GM23248 (cell line): ENCODE data around the gene OR10P1.

Experiments used
- EZH2 ChIP-seq: fragments of 200-600 bp; sonication (generic); IDR thresholded peaks from 2 replicates; pipeline ENCODE4 v1.6.1; 2018; ENCODE audit warnings: antibody characterized with exemption, mild to moderate bottlenecking; ENCODE audit not compliant: insufficient read depth, poor library complexity, severe bottlenecking
- EZH2phosphoT487 ChIP-seq: fragments of 200-600 bp; sonication (generic); IDR thresholded peaks from 2 replicates; pipeline ENCODE4 v1.6.1; 2018; ENCODE audit warnings: antibody characterized with exemption, moderate library complexity, mild to moderate bottlenecking, low read depth; ENCODE audit not compliant: insufficient read depth

DNA sequence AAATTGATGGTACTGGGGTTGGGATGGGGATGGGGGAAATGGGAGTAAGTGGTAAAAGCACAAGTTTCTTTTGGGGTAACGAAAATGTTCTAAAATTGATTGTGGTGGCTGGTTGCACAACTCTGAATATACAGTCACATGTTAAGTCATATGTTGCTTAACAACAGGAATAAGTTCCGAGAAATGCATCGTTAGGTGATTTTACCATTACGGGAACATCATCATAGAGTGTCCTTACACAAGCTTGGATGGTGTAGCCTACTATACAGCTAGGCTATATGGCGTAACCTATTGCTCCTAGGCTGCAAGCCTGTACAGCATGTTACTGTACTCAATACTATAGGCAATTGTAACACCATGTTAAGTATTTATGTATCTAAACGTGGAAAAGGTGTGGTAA lies 40.0 kb downstream of the OR10P1 start:
- no peak for TF ChIP-seq EZH2
- TF ChIP-seq EZH2phosphoT487 = no peak
